SK-N-SH treated with all-trans-retinoic acid at 6 μM for 48 hours (cell line): Measurements from ENCODE around the gene KCNIP4.

Source experiments
- BACH2 ChIP-seq: fragments of 250-450 bp; sonication (Bioruptor Pico); IDR thresholded peaks from 2 replicates; pipeline ENCODE4 v1.9.0; 2021; ENCODE audit warnings: mild to moderate bottlenecking, borderline replicate concordance
- SNAI2 ChIP-seq: fragments of 250-450 bp; sonication (Bioruptor Pico); IDR thresholded peaks from 2 replicates; pipeline ENCODE4 v1.5.0; 2020; ENCODE audit warnings: mild to moderate bottlenecking, moderate library complexity
- TOX ChIP-seq: fragments of 250-450 bp; sonication (Bioruptor Pico); IDR thresholded peaks from 2 replicates; pipeline ENCODE4 v1.8.0; 2021; ENCODE audit warnings: mild to moderate bottlenecking, moderate library complexity, borderline replicate concordance
- ZFP3 ChIP-seq: fragments of 250-450 bp; sonication (Bioruptor Pico); IDR thresholded peaks from 2 replicates; pipeline ENCODE4 v1.5.0; 2020; ENCODE audit warnings: mild to moderate bottlenecking, moderate library complexity
- TF ChIP-seq, protein P1 (sequence below): fragments of 250-450 bp; sonication (Bioruptor Pico); IDR thresholded peaks from 2 replicates; pipeline ENCODE4 v1.8.0; 2021; ENCODE audit warnings: low read depth, mild to moderate bottlenecking, moderate library complexity, borderline replicate concordance

DNA sequence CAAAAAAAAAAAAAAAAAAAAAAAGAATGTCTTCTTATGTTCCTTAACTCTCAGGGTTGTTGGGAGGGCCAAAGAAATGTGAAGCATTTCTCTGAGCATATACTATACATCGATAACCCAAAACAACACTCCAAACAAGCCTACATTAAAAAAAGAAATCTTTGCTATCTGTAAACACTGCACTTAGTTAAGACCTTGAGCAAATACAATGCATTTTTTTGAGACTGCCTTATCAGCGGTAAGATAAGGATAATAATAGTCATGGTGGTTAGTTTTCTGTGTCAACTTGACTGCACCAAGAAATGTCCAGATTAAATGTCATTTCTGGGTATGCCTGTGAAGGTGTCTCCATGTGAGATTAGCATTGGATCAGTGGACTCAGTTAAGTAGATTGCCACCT is 706.4 kb downstream of the KCNIP4 start:
- no peak for TF ChIP-seq ZFP3 (CRISPR knock-in tag)
- no peak for TF ChIP-seq SNAI2 (CRISPR knock-in tag)
- no peak for TF ChIP-seq BACH2
- no peak for TF ChIP-seq TOX
- TF ChIP-seq, protein P1, sequence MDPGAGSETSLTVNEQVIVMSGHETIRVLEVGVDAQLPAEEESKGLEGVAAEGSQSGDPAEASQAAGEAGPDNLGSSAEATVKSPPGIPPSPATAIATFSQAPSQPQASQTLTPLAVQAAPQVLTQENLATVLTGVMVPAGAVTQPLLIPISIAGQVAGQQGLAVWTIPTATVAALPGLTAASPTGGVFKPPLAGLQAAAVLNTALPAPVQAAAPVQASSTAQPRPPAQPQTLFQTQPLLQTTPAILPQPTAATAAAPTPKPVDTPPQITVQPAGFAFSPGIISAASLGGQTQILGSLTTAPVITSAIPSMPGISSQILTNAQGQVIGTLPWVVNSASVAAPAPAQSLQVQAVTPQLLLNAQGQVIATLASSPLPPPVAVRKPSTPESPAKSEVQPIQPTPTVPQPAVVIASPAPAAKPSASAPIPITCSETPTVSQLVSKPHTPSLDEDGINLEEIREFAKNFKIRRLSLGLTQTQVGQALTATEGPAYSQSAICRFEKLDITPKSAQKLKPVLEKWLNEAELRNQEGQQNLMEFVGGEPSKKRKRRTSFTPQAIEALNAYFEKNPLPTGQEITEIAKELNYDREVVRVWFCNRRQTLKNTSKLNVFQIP = no peak
